Mesothelial cell of epicardium (in vitro differentiated cells): Measurements from ENCODE around the gene USP5. TPM values are rescaled to one million over a fixed set of nuclear protein-coding genes. Genes with fewer than 3 reads are reported as not detected.
"Not testable (repeated sequence)": the region's sequence is repeated elsewhere in the genome, so short reads cannot be mapped to it uniquely, and the experiment has no call there.

Source experiments
- DNase-seq, 2 experiments: peaks; one replicate each; pipeline ENCODE4 v3.0.0; 2021; ENCODE audit warnings: low spot score in 2 of 2; ENCODE audit not compliant: unreplicated experiment in 2 of 2
- H3K27ac Mint-ChIP-seq: 2 replicates; pipeline ENCODE4 v1.8.0; 2021; ENCODE audit warnings: mixed read lengths
- H3K27me3 Mint-ChIP-seq: 2 replicates; pipeline ENCODE4 v1.8.0; 2021; ENCODE audit warnings: low read depth, mixed read lengths
- H3K36me3 Mint-ChIP-seq: 2 replicates; pipeline ENCODE4 v1.8.0; 2021; ENCODE audit warnings: mixed read lengths
- H3K4me1 Mint-ChIP-seq: 2 replicates; pipeline ENCODE4 v1.8.0; 2021; ENCODE audit warnings: mixed read lengths
- H3K4me3 Mint-ChIP-seq: 2 replicates; pipeline ENCODE4 v1.8.0; 2021; ENCODE audit warnings: mild to moderate bottlenecking, moderate library complexity, mixed read lengths
- H3K9me3 Mint-ChIP-seq: 2 replicates; pipeline ENCODE4 v1.8.0; 2021; ENCODE audit warnings: mixed read lengths
- CTCF ChIP-seq: fragments of 200-600 bp; sonication (generic); IDR thresholded peaks from one replicate; pipeline ENCODE4 v1.5.0; 2021; ENCODE audit warnings: antibody characterized with exemption; ENCODE audit not compliant: unreplicated experiment
- total RNA-seq: library from RNA; stranded (reverse); gene quantifications from 3 replicates; pipeline ENCODE4 v1.2.1, GENCODE V29; 2021

Gene USP5
- total RNA-seq, 1 donor from 2014 or later = 119 TPM

- Mint-ChIP-seq H3K27me3 (no peaks in the 10 kb centered on the region), H3K9me3 (no peaks in the 10 kb centered on the region), H3K36me3 (peaks cover 12% of the 10 kb centered on the region), H3K27ac (peak overlapping the region; percentile 59), H3K4me1 (peaks cover 30% of the 10 kb centered on the region), H3K4me3 (peak overlapping the region; percentile 84)
- peak; percentile 76 to 91 for DNase-seq
- TF ChIP-seq CTCF = peak; percentile 87
These were observed 20.4 kb downstream of the USP5 start for GRCh38 chr12:6872073-6873048.

DNA sequence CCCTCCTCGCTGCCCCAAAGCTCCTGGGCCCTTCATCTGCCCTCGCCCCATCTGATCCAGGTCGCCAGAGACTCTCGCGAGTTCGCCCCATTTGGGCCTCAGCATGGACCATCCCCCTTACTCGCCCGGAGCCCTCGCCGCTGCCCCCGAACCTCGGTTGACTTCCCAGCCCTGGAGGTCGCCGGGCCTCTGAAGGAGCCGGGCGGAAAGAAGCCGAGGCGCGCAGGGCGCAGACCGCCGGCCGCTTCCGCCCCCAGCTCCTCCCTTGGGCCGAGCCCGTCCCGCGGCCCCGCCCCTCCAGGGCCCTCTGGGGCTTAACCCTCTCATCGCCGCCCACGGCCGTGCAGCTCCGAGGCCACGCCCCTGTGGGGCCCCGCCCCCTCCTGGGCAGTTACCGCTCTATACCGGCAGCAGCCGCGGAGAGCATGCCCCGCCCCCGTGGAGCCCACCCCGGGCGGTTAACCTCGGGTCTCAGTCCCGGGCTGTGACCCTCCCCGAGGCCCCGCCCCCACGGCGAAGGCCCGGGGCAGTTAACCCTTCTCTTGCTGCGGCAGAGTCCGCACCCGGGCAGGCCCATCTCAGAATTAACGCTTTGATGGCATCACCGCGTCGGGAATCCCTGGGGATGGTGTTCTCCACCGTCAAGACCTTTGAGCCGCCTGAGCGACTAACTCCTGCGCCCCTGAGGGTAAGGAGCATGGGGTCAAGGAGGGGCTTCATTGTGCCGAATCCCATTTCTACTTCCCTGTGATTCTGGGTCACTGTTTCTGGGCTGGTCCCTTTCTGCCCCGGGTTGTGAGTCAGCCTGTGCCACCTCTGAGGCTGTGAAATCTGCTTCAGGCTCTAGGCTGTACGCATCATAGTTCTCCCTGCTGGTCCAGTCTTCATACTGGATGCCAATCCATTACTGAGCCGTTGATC is 21.4 kb downstream of the USP5 start, which contains the start of gene SPSB2:
TSS of gene SPSB2 (minus strand) at position 210 of the 921 bp plus-strand sequence. CDS start 402 bp downstream, outside the sequence.
- Mint-ChIP-seq H3K27me3 (no peaks in the 10 kb centered on the region), H3K36me3 (peaks cover 13% of the 10 kb centered on the region), H3K9me3 (no peaks in the 10 kb centered on the region), H3K27ac (peak within 1 kb of the TSS; percentile 59), H3K4me1 (peaks cover 28% of the 10 kb centered on the region), H3K4me3 (peak within 1 kb of the TSS; percentile 84)
- TF ChIP-seq CTCF = no peak
- DNase-seq = peak; percentile 99

DNA sequence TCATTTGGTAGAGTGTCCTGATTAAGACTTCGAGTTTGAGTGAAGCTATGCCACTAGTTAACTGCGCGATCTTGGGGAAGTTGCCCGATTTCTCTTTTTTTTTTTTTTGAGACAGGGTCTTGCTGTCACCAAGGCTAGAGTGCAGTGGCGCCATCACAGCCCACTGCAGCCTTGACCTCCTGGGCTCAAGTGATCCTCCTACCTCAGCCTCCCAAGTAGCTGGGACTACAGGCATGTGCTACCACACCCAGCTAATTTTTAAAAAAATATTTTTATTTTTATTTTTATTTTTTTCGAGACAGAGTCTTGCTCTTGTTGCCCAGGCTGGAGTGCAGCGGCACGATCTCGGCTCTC is 22.0 kb downstream of the USP5 start:
- H3K27me3 Mint-ChIP-seq, DNase-seq, H3K9me3 Mint-ChIP-seq: not testable (repeated sequence)
- Mint-ChIP-seq H3K4me3 (peak overlapping the region; percentile 84), H3K27ac (peak overlapping the region; percentile 45), H3K4me1 (peaks cover 22% of the 10 kb centered on the region), H3K36me3 (peaks cover 13% of the 10 kb centered on the region)

- not testable (repeated sequence) for H3K27ac Mint-ChIP-seq, DNase-seq, H3K9me3 Mint-ChIP-seq, H3K4me1 Mint-ChIP-seq, H3K36me3 Mint-ChIP-seq, H3K4me3 Mint-ChIP-seq, H3K27me3 Mint-ChIP-seq
These were observed 27.9 kb downstream of the USP5 start for GRCh38 chr12:6879824-6880223.

GRCh38 chr12:6883252-6883651 is 31.3 kb downstream of the USP5 start:
- H3K4me1 Mint-ChIP-seq = peaks cover 9% of the 10 kb centered on the region
- no peaks in the 10 kb centered on the region for H3K27me3 Mint-ChIP-seq
- no peak overlapping the region for H3K4me3 Mint-ChIP-seq
- H3K36me3 Mint-ChIP-seq = no peaks in the 10 kb centered on the region
- TF ChIP-seq CTCF = no peak
- H3K9me3 Mint-ChIP-seq = no peaks in the 10 kb centered on the region
- no peak overlapping the region for H3K27ac Mint-ChIP-seq
- DNase-seq = no peak

GRCh38 chr12:6883683-6884082 is 31.7 kb downstream of the USP5 start:
- Mint-ChIP-seq H3K36me3 (no peaks in the 10 kb centered on the region), H3K4me1 (peaks cover 9% of the 10 kb centered on the region), H3K9me3 (no peaks in the 10 kb centered on the region), H3K27me3 (no peaks in the 10 kb centered on the region), H3K27ac (no peak overlapping the region), H3K4me3 (no peak overlapping the region)
- DNase-seq = no peak
- TF ChIP-seq CTCF = no peak
